ENCODE measurements around the gene STXBP4.

The STXBP4 gene, protein sequence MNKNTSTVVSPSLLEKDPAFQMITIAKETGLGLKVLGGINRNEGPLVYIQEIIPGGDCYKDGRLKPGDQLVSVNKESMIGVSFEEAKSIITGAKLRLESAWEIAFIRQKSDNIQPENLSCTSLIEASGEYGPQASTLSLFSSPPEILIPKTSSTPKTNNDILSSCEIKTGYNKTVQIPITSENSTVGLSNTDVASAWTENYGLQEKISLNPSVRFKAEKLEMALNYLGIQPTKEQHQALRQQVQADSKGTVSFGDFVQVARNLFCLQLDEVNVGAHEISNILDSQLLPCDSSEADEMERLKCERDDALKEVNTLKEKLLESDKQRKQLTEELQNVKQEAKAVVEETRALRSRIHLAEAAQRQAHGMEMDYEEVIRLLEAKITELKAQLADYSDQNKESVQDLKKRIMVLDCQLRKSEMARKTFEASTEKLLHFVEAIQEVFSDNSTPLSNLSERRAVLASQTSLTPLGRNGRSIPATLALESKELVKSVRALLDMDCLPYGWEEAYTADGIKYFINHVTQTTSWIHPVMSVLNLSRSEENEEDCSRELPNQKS

GRCh38 chr17:54968262-54968987 is at the start of gene STXBP4, which contains the start of gene COX11:
Gene STXBP4 (plus strand): TSS chr17:54968765. CDS start chr17:54986220, 17,455 bp downstream.
Gene COX11 (minus strand): TSS chr17:54968654. CDS start chr17:54968646, 8 bp downstream.
- peak; percentile 91 for DNase-seq

DNA sequence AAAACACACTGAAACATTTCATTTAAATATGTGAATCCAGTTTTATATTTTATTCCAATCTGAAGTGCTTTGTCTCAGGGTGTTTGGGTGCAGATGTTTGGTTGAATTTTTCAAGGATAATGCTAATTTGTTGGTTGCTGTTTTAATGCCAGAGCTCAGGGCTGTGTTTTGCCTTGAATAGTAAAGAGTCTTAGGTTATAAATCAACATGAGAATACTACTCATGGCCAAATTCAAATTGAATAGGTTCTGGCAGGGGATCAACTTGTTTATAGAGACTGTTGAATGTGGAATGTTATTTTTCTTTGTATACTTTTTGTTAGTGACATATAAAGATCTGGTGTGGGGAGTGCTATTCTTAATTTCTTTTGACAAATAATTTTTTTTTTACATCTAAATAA is 49.1 kb upstream of the STXBP4 start:
- DNase-seq = no peak

GRCh38 chr17:54920819-54921218 is 47.7 kb upstream of the STXBP4 start:
- DNase-seq = no peak

GRCh38 chr17:54924405-54924804 is 44.2 kb upstream of the STXBP4 start:
- no peak for DNase-seq

- DNase-seq = no peak
Measured at GRCh38 chr17:54927525-54927924, 41.0 kb upstream of the STXBP4 start.

DNA sequence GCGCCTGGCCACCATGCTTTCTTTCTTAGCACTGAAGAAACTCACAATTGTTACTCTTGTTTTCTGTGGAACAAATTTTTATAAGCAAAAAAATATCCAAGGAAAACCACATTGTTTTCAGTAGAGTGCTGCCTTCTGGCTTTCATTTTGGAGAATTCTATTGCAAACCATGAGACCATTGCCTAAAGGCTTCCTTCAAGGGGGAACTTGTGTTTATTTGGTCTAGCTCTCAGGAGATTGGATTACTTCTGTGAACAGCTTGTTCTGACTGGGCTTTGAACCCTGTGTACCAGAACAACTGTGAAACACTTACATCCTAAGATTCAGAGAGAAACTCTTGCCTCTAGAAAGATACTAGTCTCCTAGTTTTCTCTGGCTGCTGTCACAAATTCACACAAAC is 35.9 kb upstream of the STXBP4 start:
- no peak for DNase-seq

DNA sequence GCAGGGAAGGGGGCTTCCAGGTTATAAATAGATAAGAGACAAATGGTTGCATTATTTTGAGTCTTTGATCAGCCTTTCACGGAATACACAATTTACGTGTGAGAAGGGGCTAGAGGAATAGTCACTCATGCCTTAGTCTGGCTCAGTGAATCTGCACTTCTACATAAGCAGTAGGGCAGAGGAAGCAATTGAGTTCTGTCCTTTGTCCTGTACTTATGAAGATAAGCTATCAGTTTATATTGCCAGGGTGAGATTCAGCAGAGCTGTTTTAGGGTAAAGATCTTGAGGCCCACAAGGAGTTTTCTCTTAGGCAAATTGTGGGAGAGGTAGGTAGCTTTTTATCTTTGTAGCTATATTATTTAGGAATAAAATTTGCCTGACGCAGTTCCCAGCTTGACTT is 34.6 kb upstream of the STXBP4 start:
- no peak for DNase-seq

GRCh38 chr17:54935471-54935870 is 33.1 kb upstream of the STXBP4 start:
- no peak for DNase-seq

DNA sequence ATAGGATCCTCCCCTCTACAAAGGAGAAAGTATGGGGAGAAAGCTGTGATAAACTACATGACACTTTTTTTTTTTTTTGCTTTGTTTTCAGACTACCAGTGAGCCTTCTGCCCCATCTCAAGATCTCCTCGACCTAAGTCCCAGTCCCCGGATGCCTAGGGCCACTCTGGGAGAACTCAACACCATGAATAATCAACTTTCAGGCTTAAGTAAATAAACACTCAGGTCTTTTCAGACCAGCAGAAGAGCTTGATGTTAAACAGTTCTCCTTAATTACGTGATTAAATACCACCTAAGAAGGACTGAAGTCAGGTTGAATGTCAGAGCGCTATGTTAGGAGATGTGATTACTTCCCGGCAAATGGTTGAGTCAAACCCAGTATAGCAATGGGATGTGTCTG is 31.5 kb upstream of the STXBP4 start:
- no peak for DNase-seq

GRCh38 chr17:54937426-54937825 is 31.1 kb upstream of the STXBP4 start:
- DNase-seq = no peak

- no peak for DNase-seq
Measured at GRCh38 chr17:54941285-54941684, 27.3 kb upstream of the STXBP4 start.

- DNase-seq = no peak
Measured at GRCh38 chr17:54944796-54945195, 23.8 kb upstream of the STXBP4 start.

DNA sequence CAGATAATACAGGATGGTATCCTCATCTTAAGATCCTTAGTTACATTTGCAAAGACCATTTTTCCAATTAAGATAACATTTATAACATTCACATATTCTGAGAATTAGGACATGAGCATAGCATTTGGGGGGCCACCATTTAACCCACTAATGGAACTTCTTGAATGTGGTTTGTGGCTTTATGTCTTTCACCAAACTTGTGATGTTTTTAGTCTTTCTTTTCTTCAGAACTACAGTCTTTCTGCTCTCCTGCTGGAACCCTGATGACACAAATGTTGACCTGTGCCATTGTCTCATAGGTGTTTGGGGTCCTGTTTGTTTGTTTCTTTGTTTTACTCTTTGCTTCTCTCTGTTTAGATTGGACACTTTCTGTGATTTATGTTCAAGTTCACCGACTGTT is 23.3 kb upstream of the STXBP4 start:
- no peak for DNase-seq

GRCh38 chr17:54945671-54946070 is 22.9 kb upstream of the STXBP4 start:
- DNase-seq = no peak

GRCh38 chr17:54947396-54947795 is 21.2 kb upstream of the STXBP4 start:
- no peak for DNase-seq

GRCh38 chr17:54948380-54948779 is 20.2 kb upstream of the STXBP4 start:
- no peak for DNase-seq

- DNase-seq = no peak
Measured at GRCh38 chr17:54950116-54950515, 18.4 kb upstream of the STXBP4 start.

DNA sequence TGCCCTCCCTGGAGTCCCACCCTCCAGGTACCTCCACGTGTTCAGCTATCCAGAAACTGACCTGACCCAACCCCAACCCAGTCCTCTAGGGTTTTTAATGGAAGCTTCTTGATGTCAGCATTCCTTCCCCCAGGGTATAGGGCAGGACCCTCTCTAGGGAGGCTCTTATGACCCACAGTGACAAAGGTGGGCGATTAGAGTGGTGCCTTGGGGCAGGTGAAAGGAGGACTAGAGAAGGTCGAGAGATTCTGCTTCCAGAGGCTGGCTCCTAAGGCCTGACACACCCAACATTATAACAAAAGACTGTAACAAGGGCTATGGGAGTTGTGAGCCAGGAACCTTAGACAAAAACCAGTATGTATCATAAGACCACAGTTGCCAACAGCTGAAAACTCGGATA is 17.3 kb upstream of the STXBP4 start:
- no peak for DNase-seq

DNA sequence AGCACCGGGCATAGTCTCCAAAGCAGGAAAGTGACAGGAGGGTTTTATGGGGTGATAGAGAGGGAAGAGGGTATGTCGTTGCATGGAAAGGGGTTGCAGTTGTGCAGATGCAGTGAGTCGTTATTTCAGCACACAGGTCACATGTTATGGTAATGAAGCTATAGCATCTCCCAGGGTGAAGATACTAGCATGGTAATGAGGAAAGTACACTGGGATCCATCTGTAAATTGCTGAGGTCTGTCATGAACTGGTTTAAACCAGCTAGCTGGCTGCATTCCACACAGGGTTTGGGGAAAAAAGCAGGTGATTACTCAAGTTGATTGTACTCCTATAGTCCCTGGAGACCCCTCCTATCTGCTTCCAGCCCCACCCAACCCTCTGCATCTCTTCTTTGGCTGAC is 11.8 kb upstream of the STXBP4 start:
- no peak for DNase-seq

GRCh38 chr17:54967621-54968261 is 824 bp upstream of the STXBP4 start:
- DNase-seq = no peak

DNA sequence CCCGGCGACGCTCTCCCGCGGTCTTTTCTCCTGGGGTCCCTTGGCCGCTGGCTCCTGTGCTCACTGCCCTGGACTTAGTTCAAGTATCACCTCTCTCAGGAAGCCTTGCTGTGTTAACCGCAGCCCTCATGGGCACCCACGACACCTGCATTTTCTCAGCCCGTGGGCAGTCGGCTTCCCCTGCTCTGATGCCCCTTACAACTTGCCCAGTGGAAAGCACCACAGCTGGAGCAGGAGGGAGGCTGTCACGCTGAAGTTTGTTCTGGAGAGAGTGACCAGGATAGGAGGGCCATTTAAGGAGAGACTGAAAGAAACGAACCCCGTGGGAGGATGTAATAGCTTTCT is 395 bp downstream of the STXBP4 start:
- no peak for DNase-seq

DNA sequence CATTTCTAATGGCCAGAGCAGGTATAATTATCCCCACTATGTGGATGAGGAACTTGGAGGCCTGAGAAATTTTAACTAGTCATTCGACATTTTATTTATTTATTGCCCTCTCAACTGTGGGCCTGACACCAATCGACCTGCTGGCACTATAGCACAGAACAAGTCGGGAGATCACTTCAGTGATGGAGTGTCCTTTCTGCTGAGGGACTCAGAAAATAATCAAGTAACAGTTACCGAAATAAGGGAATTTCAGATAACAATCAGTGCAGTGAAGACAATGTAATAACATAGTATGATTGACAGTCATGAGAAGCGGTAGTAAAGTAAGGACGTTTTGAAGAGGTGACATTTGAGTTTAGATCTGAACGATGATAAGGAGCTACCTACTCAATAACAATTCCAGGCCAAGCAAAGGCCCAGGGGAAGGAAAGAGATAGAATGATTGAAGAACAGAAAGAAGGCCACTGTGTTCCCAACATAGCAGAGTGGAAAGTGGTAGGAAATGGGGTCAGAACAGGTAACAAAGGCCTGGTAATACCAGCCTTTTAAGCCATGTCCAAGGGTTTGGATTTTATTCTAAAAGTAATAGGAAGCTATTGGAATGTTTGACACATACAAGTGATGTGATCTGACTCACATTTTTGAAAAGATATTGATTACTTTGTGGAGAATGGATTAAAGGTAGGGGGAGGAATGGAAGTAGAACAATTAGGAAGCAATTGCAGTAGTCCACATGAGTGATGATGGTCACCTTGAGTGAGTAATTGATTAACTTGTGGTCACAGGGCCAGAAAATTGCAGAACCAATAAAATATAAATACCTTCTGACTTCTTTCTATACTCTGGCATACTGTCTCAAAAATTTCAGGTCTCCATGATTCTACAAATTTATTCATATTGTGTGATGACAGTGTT is 1.4 kb downstream of the STXBP4 start:
- DNase-seq = no peak

DNA sequence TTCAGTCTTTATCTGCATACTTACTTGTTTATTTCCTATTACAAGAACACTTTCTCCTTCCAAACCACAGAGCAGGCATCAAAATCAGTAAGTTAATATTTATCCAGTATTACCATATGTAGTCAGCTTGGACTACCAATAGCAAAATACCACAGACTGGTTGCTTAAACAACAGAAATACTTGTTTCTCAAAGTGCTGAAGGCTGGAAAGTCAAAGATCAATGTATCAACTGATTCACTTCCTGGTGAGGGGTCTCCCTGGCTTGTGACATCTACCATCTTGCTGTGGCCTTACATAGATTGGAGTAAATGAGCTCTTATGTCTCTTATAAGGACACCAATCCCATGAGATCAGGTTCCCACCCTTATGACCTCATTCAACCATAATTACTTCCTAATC is 2.6 kb downstream of the STXBP4 start:
- DNase-seq = no peak

All from SHP77 treated with DMSO at 0.1 percent for 48 hours (cell line).